ENCODE results near the gene TM6SF1. TPM values are rescaled to one million over a fixed set of nuclear protein-coding genes. Genes with fewer than 3 reads are reported as not detected.

TM6SF1 gene
- total and polyA plus RNA-seq, 11 donors, result 2.6 to 9.4 (median 4.7) TPM

DNA sequence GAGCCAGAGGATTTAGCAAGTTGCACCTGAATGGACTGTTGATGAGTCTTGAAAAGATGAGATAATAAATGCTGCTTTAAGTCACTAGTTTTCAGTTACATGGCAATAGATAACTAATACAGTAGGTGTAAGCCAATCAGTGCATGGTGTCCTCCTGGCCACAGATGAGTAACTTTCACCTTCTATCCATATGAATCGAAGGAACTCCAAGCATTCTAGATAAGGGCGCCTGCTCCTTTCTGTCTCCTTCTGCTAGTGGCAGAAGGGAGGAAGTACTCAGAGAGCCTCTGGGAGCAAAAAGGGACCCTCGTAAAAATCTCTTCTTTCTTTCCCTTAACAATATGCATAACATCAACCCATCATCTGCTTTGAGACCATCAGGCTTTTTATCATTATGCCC is 37.3 kb downstream of the TM6SF1 start:
- no peak overlapping the region for H3K4me3 ChIP-seq
- H3K27me3 ChIP-seq, result no peaks in the 10 kb centered on the region
- H3K36me3 ChIP-seq, result peaks cover 0 to 90% (median 48%) of the 10 kb centered on the region in 9 donors
- intact Hi-C loops (cut with DNase I), result loop anchor here in 1 of 10 donors (10.0 kb wide), 1 partner anchor 50 kb away; no protein-coding TSS in a partner anchor
- ATAC-seq (no peak), DNase-seq (no peak)
- no peak overlapping the region for H3K27ac ChIP-seq
- 90 to 94% (median 91%) methylated on average over 3 of the region's 3 CpGs for WGBS, 4 donors
- TF ChIP-seq CTCF (IDR thresholded peaks at IDR 0.05) (no peak), POLR2A (IDR thresholded peaks at IDR 0.05) (no peak)
- no peaks in the 10 kb centered on the region for H3K4me1 ChIP-seq
- H3K9me3 ChIP-seq, result peaks cover 0 to 7% (median 0%) of the 10 kb centered on the region in 12 donors

DNA sequence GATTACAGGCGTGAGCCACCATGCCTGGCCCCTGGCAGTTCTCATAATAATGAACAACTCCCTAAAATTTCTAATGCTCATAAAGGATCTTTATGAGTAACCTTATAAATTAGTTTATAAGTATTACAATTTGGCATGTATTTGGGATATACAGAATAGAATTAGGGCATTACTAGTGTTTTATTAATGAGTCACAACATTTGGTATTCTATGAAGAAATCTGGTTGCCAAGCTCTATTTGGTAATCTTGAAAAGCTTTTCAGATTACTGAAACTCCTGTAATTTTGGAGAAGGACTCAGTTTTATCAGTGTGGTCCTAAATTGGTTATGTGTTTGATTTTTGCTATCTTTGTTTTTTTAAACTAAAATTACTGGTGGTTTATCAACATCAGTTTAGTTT is 45.8 kb downstream of the TM6SF1 start:
- Histone ChIP-seq H3K9me3 (no peaks in the 10 kb centered on the region), H3K27me3 (no peaks in the 10 kb centered on the region), H3K27ac (no peak overlapping the region), H3K4me3 (no peak overlapping the region), H3K4me1 (no peaks in the 10 kb centered on the region), H3K36me3 (peaks cover 0 to 77% (median 40%) of the 10 kb centered on the region in 9 donors)
- DNase-seq (no peak), ATAC-seq (no peak)
- WGBS, 4 donors, result 96 to 100% (median 99%) methylated on average over 1 of the region's 1 CpG
- intact Hi-C loops (cut with DNase I), result loop anchor here in 1 of 10 donors (10.0 kb wide), 1 partner anchor 52 kb away; the partner anchor contains the start of gene HDGFL3
- TF ChIP-seq CTCF (IDR thresholded peaks at IDR 0.05) (no peak), POLR2A (IDR thresholded peaks at IDR 0.05) (no peak)

- ATAC-seq (no peak), DNase-seq (no peak)
- Histone ChIP-seq H3K36me3 (peaks cover 0 to 62% (median 28%) of the 10 kb centered on the region in 9 donors), H3K27me3 (no peaks in the 10 kb centered on the region), H3K27ac (no peak overlapping the region), H3K4me1 (no peaks in the 10 kb centered on the region), H3K4me3 (no peak overlapping the region), H3K9me3 (no peaks in the 10 kb centered on the region)
- 64 to 79% (median 71%) methylated on average over 1 of the region's 1 CpG for WGBS, 4 donors
- intact Hi-C loops (cut with DNase I), result loop anchor here in 2 of 10 donors (2.0 to 10.0 kb wide), 2 partner anchors 49 kb away; partner anchors contain the start of genes HDGFL3 (in 1 of the 2) and TM6SF1 (in 1 of the 2)
- TF ChIP-seq CTCF (IDR thresholded peaks at IDR 0.05), result no peak
- no peak for TF ChIP-seq POLR2A (IDR thresholded peaks at IDR 0.05)
Observed at GRCh38 chr15:83155942-83156341, 48.5 kb downstream of the TM6SF1 start.

- no peak for TF ChIP-seq CTCF (IDR thresholded peaks at IDR 0.05)
- no peak for TF ChIP-seq POLR2A (IDR thresholded peaks at IDR 0.05)
Observed at GRCh38 chr15:83158393-83158792, 50.9 kb downstream of the TM6SF1 start.

More at GRCh38 chr15:83158393-83158792, 50.9 kb downstream of the TM6SF1 start:
- no peak for DNase-seq
- intact Hi-C loops (cut with DNase I), result loop anchor here in 1 of 10 donors (10.0 kb wide), 1 partner anchor 46 kb away; the partner anchor contains the start of gene HDGFL3
- no peaks in the 10 kb centered on the region for H3K27me3 ChIP-seq
- 86 to 96% (median 88%) methylated on average over 1 of the region's 1 CpG for WGBS, 4 donors
- no peak for ATAC-seq
- no peak overlapping the region for H3K4me3 ChIP-seq
- H3K9me3 ChIP-seq, result no peaks in the 10 kb centered on the region
- no peaks in the 10 kb centered on the region for H3K4me1 ChIP-seq
- no peak overlapping the region for H3K27ac ChIP-seq
- H3K36me3 ChIP-seq, result peaks cover 0 to 65% (median 23%) of the 10 kb centered on the region in 9 donors

Measured in heart left ventricle (tissue), 16 donors.